Measurements from ENCODE around the gene MGRN1. TPM values are rescaled to one million over a fixed set of nuclear protein-coding genes. Genes with fewer than 3 reads are reported as not detected.

Gene MGRN1
- total and polyA plus RNA-seq, 2 of the 13 experiments (the other 11 are each of a cell fraction or from before 2014, with no cell fraction given) = 11.9 to 12.6 TPM

DNA sequence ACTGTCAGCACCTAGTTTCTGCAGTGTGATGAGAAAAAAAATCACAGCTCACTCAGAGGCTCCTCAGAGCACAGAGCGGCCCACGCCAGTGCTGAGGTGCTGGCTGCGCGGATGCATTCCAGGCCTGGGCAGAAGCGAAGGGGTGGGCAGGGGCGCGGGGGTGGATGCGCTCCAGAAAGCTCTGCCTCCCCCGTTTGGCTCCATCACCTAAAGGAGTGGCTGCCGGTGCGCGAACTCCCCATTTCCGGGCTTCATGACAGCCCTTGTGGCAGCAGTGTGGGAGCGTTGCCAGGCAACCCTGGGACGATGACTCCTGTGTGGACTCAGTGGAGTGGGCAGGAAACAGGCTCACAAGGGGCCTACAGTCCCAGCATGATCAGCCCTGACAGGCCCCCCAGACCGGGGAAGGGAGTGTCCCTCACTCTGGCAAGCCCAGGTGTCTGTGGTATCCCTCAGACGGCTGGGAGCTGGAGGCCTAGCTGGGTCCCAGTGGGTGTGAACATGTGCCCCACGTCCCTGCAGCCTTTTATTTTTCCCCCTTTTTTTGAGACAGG lies 35.9 kb downstream of the MGRN1 start (continued):
- TF ChIP-seq, protein P1, sequence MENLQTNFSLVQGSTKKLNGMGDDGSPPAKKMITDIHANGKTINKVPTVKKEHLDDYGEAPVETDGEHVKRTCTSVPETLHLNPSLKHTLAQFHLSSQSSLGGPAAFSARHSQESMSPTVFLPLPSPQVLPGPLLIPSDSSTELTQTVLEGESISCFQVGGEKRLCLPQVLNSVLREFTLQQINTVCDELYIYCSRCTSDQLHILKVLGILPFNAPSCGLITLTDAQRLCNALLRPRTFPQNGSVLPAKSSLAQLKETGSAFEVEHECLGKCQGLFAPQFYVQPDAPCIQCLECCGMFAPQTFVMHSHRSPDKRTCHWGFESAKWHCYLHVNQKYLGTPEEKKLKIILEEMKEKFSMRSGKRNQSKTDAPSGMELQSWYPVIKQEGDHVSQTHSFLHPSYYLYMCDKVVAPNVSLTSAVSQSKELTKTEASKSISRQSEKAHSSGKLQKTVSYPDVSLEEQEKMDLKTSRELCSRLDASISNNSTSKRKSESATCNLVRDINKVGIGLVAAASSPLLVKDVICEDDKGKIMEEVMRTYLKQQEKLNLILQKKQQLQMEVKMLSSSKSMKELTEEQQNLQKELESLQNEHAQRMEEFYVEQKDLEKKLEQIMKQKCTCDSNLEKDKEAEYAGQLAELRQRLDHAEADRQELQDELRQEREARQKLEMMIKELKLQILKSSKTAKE (CRISPR knock-in tag; IDR thresholded peaks at IDR 0.05; ENCODE audit: borderline replicate concordance) = no peak
- TF ChIP-seq HOXA5 (CRISPR knock-in tag; IDR thresholded peaks at IDR 0.05) (no peak), FOXA3 (CRISPR knock-in tag; IDR thresholded peaks at IDR 0.05) (no peak; the same call in 1 of the 2 replicates), EED (CRISPR knock-in tag; IDR thresholded peaks at IDR 0.05) (no peak), MAFF (IDR thresholded peaks at IDR 0.05; ENCODE audit: low read depth, low read length) (no peak), SIX4 (CRISPR knock-in tag; IDR thresholded peaks at IDR 0.05) (no peak), CREM (IDR thresholded peaks at IDR 0.05) (no peak), CREM (CRISPR knock-in tag; IDR thresholded peaks at IDR 0.05) (no peak), ZNF3 (CRISPR knock-in tag; IDR thresholded peaks at IDR 0.05) (no peak), CREB1 (IDR thresholded peaks at IDR 0.05) (no peak), CREB1 (CRISPR knock-in tag; IDR thresholded peaks at IDR 0.05) (no peak), HDAC1 (CRISPR knock-in tag; IDR thresholded peaks at IDR 0.05) (peak; percentile 76), ZNF660 (CRISPR knock-in tag; IDR thresholded peaks at IDR 0.05; ENCODE audit: borderline replicate concordance, low read depth) (no peak), ZNF253 (CRISPR knock-in tag; IDR thresholded peaks at IDR 0.05; ENCODE audit: borderline replicate concordance) (no peak), EEA1 (CRISPR knock-in tag; IDR thresholded peaks at IDR 0.05; ENCODE audit: borderline replicate concordance) (no peak), ZNF30 (CRISPR knock-in tag; IDR thresholded peaks at IDR 0.05) (no peak), ZNF619 (CRISPR knock-in tag; IDR thresholded peaks at IDR 0.05) (no peak), ZNF792 (CRISPR knock-in tag; IDR thresholded peaks at IDR 0.05) (no peak), NR2F2 (IDR thresholded peaks at IDR 0.05; ENCODE audit: borderline replicate concordance, low read depth) (no peak), ZFP36L2 (CRISPR knock-in tag; IDR thresholded peaks at IDR 0.05) (no peak)
- TF ChIP-seq, protein P2, sequence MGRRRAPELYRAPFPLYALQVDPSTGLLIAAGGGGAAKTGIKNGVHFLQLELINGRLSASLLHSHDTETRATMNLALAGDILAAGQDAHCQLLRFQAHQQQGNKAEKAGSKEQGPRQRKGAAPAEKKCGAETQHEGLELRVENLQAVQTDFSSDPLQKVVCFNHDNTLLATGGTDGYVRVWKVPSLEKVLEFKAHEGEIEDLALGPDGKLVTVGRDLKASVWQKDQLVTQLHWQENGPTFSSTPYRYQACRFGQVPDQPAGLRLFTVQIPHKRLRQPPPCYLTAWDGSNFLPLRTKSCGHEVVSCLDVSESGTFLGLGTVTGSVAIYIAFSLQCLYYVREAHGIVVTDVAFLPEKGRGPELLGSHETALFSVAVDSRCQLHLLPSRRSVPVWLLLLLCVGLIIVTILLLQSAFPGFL (CRISPR knock-in tag; IDR thresholded peaks at IDR 0.05) = no peak
- TF ChIP-seq, protein P3, sequence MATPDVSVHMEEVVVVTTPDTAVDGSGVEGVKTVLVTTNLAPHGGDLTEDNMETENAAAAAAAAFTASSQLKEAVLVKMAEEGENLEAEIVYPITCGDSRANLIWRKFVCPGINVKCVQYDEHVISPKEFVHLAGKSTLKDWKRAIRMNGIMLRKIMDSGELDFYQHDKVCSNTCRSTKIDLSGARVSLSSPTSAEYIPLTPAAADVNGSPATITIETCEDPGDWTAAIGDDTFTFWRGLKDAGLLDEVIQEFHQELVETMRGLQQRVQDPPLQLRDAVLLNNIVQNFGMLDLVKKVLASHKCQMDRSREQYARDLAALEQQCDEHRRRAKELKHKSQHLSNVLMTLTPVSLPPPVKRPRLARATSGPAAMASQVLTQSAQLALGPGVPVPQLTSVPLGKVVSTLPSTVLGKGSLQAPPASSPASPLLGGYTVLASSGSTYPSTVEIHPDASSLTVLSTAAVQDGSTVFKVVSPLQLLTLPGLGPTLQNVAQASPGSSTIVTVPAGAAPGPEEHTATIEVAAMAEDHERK (CRISPR knock-in tag; IDR thresholded peaks at IDR 0.05; ENCODE audit: low read depth) = no peak
- TF ChIP-seq, protein P4, sequence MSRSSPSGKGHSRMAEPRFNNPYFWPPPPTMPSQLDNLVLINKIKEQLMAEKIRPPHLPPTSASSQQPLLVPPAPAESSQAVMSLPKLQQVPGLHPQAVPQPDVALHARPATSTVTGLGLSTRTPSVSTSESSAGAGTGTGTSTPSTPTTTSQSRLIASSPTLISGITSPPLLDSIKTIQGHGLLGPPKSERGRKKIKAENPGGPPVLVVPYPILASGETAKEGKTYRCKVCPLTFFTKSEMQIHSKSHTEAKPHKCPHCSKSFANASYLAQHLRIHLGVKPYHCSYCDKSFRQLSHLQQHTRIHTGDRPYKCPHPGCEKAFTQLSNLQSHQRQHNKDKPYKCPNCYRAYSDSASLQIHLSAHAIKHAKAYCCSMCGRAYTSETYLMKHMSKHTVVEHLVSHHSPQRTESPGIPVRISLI (CRISPR knock-in tag; IDR thresholded peaks at IDR 0.05; ENCODE audit: borderline replicate concordance) = no peak
- TF ChIP-seq, protein P5, sequence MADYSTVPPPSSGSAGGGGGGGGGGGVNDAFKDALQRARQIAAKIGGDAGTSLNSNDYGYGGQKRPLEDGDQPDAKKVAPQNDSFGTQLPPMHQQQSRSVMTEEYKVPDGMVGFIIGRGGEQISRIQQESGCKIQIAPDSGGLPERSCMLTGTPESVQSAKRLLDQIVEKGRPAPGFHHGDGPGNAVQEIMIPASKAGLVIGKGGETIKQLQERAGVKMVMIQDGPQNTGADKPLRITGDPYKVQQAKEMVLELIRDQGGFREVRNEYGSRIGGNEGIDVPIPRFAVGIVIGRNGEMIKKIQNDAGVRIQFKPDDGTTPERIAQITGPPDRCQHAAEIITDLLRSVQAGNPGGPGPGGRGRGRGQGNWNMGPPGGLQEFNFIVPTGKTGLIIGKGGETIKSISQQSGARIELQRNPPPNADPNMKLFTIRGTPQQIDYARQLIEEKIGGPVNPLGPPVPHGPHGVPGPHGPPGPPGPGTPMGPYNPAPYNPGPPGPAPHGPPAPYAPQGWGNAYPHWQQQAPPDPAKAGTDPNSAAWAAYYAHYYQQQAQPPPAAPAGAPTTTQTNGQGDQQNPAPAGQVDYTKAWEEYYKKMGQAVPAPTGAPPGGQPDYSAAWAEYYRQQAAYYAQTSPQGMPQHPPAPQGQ (CRISPR knock-in tag; IDR thresholded peaks at IDR 0.05; ENCODE audit: borderline replicate concordance) = no peak

All from HepG2 (cell line).